Heart left ventricle (tissue), 13 donors: ENCODE results near the gene RIC8B.

Source experiments
- POLR2A ChIP-seq, 2 donors: fragments of 450-650 bp; IDR thresholded peaks; one replicate each; pipeline ENCODE4 v1.6.1; 2017; ENCODE audit warnings: antibody characterized with exemption in 2 of 2, mild to moderate bottlenecking in 2 of 2, moderate library complexity in 2 of 2
- TF ChIP-seq, protein P1 (sequence below), 12 donors: fragments of 200-600 bp; sonication (generic) in 4 of 12; IDR thresholded peaks; one replicate each; pipeline versions ENCODE4 v1.5.0 to v1.8.0; 2018 to 2022; ENCODE audit warnings: antibody characterized with exemption in 12 of 12, mild to moderate bottlenecking in 5 of 12
- donor health status: ischemic (EF 13 %, LVEDD 7.1; RV severe dilation, severe dysfunction).
- donor health status: DM: no; HTN: yes; CAD: no.
- donor health status: DM: no; HTN: no; CAD: no.
- donor health status: ischemic (EF 25% LVEDD 6.9; RV normal size, moderate dysfunction).
- donor health status: ischemic (EF 25% LVEDD 5.7; RV mildly dilated, moderate dysfunction).
- donor health status: ischemic (EF 35%, LVEDD 5.7; RV mildly dilated, moderate dysfunction).
- donor health status: nonischemic (EF 11% LVEDD 7.7; RV severe dilation, severe dysfunction).
- donor health status: DM: yes; HTN: yes; CAD: no.
- donor health status: PGD.
- donor health status: ischemic (EF 29% LVEDD 5.4; RV normal size, mild dysfunction).
- donor health status: nonischemic (EF 23%, LVEDD 6.1; RV moderate dilation, normal function).

DNA sequence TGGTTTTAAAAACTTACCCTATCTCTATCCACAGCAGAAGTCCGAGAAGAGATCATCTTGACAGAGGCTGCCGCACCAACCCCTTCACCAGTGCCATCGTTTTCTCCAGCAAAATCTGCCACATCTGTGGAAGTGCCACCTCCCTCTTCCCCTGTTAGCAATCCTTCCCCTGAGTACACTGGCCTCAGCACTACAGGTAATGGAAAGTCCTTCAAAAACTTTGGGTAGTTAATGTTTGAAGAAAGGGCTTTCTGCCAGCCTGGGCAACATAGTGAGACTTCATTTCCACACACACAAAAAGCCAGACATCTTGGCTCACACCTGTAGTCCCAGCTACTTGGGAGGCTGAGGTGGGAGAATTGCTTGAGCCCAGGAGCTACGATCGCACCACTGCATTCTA is 41.6 kb upstream of the RIC8B start:
- TF ChIP-seq, protein P1, sequence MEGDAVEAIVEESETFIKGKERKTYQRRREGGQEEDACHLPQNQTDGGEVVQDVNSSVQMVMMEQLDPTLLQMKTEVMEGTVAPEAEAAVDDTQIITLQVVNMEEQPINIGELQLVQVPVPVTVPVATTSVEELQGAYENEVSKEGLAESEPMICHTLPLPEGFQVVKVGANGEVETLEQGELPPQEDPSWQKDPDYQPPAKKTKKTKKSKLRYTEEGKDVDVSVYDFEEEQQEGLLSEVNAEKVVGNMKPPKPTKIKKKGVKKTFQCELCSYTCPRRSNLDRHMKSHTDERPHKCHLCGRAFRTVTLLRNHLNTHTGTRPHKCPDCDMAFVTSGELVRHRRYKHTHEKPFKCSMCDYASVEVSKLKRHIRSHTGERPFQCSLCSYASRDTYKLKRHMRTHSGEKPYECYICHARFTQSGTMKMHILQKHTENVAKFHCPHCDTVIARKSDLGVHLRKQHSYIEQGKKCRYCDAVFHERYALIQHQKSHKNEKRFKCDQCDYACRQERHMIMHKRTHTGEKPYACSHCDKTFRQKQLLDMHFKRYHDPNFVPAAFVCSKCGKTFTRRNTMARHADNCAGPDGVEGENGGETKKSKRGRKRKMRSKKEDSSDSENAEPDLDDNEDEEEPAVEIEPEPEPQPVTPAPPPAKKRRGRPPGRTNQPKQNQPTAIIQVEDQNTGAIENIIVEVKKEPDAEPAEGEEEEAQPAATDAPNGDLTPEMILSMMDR (IDR thresholded peaks at IDR 0.05) = no peak
- no peak for TF ChIP-seq POLR2A (IDR thresholded peaks at IDR 0.05)
